ENCODE data around the gene GMPS. TPM values are rescaled to one million over a fixed set of nuclear protein-coding genes. Genes with fewer than 3 reads are reported as not detected.

GMPS gene
- total RNA-seq, 1 donor from 2014 or later, result 66.5 TPM

DNA sequence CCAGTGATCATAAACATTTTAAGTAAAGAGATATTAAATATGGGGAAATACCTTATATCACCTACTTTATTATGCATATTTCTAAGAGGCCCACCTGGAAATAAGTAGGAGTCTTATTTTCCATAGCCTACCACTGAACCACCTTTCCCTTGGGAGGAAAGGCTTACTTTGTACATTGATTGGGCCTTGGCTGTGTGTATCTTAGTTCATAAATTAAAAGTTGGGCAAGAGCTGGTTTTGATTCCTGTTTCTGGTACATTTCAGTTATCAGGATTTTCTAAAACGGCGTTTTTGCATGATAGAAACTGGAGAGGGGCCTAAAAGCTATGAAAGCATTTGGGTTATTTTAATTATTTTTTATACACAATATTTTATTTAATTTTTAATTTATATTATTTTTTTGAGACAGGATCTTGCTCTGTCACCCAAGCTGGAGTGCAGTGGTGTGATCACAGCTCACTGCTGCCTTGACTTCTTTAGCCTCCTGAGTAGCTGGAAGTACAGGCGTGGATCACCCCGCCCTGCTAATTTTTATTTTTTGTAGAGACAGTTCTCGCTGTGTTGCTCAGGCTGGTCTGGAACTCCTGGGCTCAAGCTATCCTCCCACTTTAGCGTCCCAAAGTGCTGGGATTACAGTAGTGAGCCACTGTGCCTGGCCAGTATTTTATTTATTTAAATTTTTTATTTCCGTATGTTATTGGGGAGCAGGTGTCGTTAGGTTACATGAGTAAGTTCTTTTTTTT lies 2.6 kb downstream of the GMPS start:
- H3K36me3 Mint-ChIP-seq (ENCODE audit: low read depth, unreplicated experiment), result peaks cover 4% of the 10 kb centered on the region
- DNase-seq (ENCODE audit: low spot score), result no peak
- TF ChIP-seq, protein P1, sequence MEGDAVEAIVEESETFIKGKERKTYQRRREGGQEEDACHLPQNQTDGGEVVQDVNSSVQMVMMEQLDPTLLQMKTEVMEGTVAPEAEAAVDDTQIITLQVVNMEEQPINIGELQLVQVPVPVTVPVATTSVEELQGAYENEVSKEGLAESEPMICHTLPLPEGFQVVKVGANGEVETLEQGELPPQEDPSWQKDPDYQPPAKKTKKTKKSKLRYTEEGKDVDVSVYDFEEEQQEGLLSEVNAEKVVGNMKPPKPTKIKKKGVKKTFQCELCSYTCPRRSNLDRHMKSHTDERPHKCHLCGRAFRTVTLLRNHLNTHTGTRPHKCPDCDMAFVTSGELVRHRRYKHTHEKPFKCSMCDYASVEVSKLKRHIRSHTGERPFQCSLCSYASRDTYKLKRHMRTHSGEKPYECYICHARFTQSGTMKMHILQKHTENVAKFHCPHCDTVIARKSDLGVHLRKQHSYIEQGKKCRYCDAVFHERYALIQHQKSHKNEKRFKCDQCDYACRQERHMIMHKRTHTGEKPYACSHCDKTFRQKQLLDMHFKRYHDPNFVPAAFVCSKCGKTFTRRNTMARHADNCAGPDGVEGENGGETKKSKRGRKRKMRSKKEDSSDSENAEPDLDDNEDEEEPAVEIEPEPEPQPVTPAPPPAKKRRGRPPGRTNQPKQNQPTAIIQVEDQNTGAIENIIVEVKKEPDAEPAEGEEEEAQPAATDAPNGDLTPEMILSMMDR (IDR thresholded peaks at IDR 0.05; ENCODE audit: unreplicated experiment), result no peak
- peaks cover 13% of the 10 kb centered on the region for H3K4me1 Mint-ChIP-seq (ENCODE audit: unreplicated experiment)
- H3K4me3 Mint-ChIP-seq (ENCODE audit: unreplicated experiment), result no peak overlapping the region
- H3K9me3 Mint-ChIP-seq (ENCODE audit: unreplicated experiment), result no peaks in the 10 kb centered on the region
- peaks cover 7% of the 10 kb centered on the region for H3K27me3 Mint-ChIP-seq (ENCODE audit: unreplicated experiment)
- H3K27ac Mint-ChIP-seq (ENCODE audit: unreplicated experiment), result no peak overlapping the region

DNA sequence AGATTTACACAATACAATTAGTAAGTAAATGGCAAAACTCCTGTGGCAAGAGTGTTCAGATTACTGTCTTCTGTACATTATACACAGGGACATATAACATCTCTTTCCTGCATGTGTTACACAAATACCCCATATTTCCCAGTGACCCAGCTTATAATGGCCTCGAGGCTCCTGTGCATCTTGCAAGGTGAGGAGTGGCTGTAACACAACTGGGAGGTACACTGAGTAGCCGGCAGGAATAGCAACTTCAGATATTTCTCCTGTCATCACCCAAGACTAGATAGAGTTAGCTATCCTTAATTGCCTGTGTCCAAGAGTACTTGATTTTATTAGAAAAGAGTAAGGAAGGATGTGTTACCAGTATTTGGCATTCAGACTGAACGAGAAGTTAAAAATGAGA lies 5.6 kb downstream of the GMPS start:
- DNase-seq (ENCODE audit: low spot score), result no peak
- no peak overlapping the region for H3K27ac Mint-ChIP-seq (ENCODE audit: unreplicated experiment)
- no peak overlapping the region for H3K4me3 Mint-ChIP-seq (ENCODE audit: unreplicated experiment)
- peaks cover 4% of the 10 kb centered on the region for H3K36me3 Mint-ChIP-seq (ENCODE audit: low read depth, unreplicated experiment)
- TF ChIP-seq, protein P1 (IDR thresholded peaks at IDR 0.05; ENCODE audit: unreplicated experiment), result no peak
- H3K27me3 Mint-ChIP-seq (ENCODE audit: unreplicated experiment), result peaks cover 4% of the 10 kb centered on the region
- peaks cover 10% of the 10 kb centered on the region for H3K4me1 Mint-ChIP-seq (ENCODE audit: unreplicated experiment)
- no peaks in the 10 kb centered on the region for H3K9me3 Mint-ChIP-seq (ENCODE audit: unreplicated experiment)

DNA sequence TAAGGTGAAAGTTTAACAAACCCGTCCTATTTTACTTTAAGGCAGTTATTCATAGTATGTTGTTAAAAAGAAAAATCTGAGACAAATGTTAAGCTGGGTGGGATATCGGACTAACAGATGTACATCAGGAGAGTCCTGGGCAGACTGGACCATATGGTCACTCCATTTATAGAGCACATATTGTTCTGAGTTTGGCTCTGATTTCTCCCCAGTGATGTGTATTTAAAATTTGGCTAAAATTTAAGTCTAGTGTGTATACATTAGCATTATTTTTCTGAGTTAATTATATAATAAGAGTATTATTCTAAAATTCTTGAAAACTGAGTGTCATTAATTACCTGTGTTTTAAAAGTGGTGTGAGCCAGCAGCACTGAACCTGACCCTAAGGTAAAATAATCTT lies 6.1 kb downstream of the GMPS start:
- no peaks in the 10 kb centered on the region for H3K9me3 Mint-ChIP-seq (ENCODE audit: unreplicated experiment)
- no peak overlapping the region for H3K4me3 Mint-ChIP-seq (ENCODE audit: unreplicated experiment)
- DNase-seq (ENCODE audit: low spot score), result no peak
- H3K27ac Mint-ChIP-seq (ENCODE audit: unreplicated experiment), result no peak overlapping the region
- H3K36me3 Mint-ChIP-seq (ENCODE audit: low read depth, unreplicated experiment), result peaks cover 4% of the 10 kb centered on the region
- H3K4me1 Mint-ChIP-seq (ENCODE audit: unreplicated experiment), result peaks cover 10% of the 10 kb centered on the region
- H3K27me3 Mint-ChIP-seq (ENCODE audit: unreplicated experiment), result peaks cover 4% of the 10 kb centered on the region
- TF ChIP-seq, protein P1 (IDR thresholded peaks at IDR 0.05; ENCODE audit: unreplicated experiment), result no peak

DNA sequence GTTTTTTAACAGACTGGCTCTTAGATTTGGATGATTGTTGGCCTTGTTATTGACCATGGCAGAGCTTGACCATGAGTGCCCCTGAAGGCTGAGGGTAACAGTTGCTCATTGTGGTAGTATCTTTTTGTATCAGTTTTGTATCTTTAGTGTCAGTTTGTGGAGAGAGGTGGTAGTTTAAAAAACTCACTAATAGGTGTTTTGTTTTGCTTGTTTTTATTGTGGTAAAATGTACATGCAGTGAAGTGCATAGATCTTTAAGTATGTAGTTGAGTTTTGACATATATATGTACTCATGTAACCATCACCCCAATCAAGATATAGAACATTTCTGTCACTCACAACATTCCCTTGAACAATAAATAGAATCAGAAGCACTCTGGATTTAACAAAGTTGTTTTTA lies 9.8 kb downstream of the GMPS start:
- peak overlapping the region; percentile 11 for H3K27ac Mint-ChIP-seq (ENCODE audit: unreplicated experiment)
- H3K27me3 Mint-ChIP-seq (ENCODE audit: unreplicated experiment), result no peaks in the 10 kb centered on the region
- H3K9me3 Mint-ChIP-seq (ENCODE audit: unreplicated experiment), result no peaks in the 10 kb centered on the region
- DNase-seq (ENCODE audit: low spot score), result no peak
- H3K4me3 Mint-ChIP-seq (ENCODE audit: unreplicated experiment), result no peak overlapping the region
- TF ChIP-seq, protein P1 (IDR thresholded peaks at IDR 0.05; ENCODE audit: unreplicated experiment), result no peak
- H3K36me3 Mint-ChIP-seq (ENCODE audit: low read depth, unreplicated experiment), result no peaks in the 10 kb centered on the region
- peaks cover 2% of the 10 kb centered on the region for H3K4me1 Mint-ChIP-seq (ENCODE audit: unreplicated experiment)

DNA sequence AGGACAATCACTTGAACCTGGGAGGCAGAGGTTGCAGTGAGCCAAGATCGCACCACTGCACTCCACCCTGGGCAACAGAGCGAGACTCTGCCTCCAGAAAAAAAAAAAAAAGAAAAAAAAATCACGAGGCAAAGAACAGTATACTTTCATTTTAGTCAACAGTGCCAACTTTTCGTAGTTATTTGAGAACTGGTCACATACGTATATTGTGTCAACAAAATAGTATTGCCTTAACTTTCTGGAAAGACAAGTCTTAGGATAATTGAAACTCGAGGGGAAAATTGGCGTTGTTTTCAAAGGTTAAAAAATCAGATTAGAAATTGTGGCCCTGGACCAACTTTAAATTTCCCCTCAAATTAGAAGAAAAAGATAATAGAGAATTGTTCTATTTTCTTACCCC lies 13.8 kb downstream of the GMPS start:
- Mint-ChIP-seq H3K27ac (ENCODE audit: unreplicated experiment) (no peak overlapping the region), H3K4me1 (ENCODE audit: unreplicated experiment) (peaks cover 4% of the 10 kb centered on the region), H3K9me3 (ENCODE audit: unreplicated experiment) (no peaks in the 10 kb centered on the region), H3K27me3 (ENCODE audit: unreplicated experiment) (no peaks in the 10 kb centered on the region), H3K36me3 (ENCODE audit: low read depth, unreplicated experiment) (no peaks in the 10 kb centered on the region), H3K4me3 (ENCODE audit: unreplicated experiment) (no peak overlapping the region)
- TF ChIP-seq, protein P1 (IDR thresholded peaks at IDR 0.05; ENCODE audit: unreplicated experiment), result no peak
- no peak for DNase-seq (ENCODE audit: low spot score)
